ENCODE data around the gene TSPAN2.

DNA sequence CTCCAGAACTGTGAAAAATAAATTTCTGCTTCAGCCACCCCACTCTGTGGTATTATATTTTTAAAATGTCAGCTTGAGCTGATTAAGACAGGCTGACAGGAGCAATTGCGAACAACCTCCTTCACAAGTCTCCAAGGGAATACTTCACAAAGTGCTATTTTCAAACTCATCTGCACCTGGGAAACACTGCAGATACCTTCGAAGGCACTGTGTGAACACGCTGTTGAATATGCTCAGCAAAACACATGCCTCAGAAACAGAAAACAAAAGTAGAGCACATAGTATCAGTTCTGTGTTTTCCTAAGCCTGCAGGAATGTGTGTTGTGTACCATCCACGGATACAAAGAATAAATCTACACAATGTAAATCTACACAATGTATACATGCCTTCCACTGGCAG lies 10.6 kb downstream of the TSPAN2 start:
- TF ChIP-seq, protein P1, sequence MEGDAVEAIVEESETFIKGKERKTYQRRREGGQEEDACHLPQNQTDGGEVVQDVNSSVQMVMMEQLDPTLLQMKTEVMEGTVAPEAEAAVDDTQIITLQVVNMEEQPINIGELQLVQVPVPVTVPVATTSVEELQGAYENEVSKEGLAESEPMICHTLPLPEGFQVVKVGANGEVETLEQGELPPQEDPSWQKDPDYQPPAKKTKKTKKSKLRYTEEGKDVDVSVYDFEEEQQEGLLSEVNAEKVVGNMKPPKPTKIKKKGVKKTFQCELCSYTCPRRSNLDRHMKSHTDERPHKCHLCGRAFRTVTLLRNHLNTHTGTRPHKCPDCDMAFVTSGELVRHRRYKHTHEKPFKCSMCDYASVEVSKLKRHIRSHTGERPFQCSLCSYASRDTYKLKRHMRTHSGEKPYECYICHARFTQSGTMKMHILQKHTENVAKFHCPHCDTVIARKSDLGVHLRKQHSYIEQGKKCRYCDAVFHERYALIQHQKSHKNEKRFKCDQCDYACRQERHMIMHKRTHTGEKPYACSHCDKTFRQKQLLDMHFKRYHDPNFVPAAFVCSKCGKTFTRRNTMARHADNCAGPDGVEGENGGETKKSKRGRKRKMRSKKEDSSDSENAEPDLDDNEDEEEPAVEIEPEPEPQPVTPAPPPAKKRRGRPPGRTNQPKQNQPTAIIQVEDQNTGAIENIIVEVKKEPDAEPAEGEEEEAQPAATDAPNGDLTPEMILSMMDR (IDR thresholded peaks at IDR 0.05), result no peak
- TF ChIP-seq POLR2A (IDR thresholded peaks at IDR 0.05), result no peak
